ENCODE data around the gene B3GALT6. TPM values are rescaled to one million over a fixed set of nuclear protein-coding genes. Genes with fewer than 3 reads are reported as not detected.
A peak's percentile ranks its signal among the peaks of the same experiment; 100 is the strongest.

The B3GALT6 gene
- total and polyA plus RNA-seq, 2 experiments from 2014 or later: 5.5 to 26.5 TPM

DNA sequence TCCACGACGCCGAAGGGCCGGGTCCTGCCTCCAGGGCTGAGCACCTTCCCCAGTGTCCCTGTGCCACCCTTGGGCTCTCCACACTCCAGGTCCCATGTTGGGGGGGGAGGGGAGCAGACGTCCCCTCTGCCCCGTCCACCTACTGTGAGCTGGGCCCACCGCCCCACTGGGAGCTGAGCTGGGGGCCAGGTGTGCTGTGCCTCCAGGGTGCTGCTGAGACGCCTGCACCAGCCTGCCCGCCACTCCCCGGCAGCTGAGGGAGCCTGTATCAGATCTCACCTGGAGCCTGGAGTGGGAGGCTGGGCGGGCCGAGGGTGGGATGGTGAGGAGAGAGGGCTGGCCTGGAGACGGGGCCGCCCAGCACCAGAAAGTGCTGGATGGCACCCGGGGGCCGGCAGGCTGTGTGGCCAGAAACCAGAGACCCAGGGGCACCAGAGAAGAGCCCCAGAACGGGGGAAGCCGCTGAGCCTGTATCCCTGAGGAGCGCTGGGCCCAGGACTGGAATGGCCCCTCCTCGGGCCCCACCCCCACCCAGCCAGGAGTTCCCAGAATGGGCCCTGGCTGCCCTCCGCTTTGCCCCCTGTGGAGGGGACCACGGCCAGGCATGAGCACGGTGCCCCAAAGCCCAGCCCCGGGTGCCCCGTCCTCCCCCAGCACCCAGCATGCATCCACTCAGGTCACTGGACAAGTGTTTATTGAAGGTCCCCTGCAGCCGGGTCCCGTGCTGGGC is 29.0 kb upstream of the B3GALT6 start:
- no peaks in the 10 kb centered on the region for H3K9me2 ChIP-seq (ENCODE audit: insufficient read depth)
- H4K20me1 ChIP-seq (replicated peaks; ENCODE audit: insufficient read depth): no peaks in the 10 kb centered on the region
- H3K27me3 ChIP-seq (ENCODE audit: insufficient read depth): peaks cover 13% of the 10 kb centered on the region; the same call in 1 of the 2 replicates
- no peak overlapping the region for H3K4me2 ChIP-seq
- H3K36me3 ChIP-seq (ENCODE audit: insufficient read depth): no peaks in the 10 kb centered on the region
- DNase-seq (ENCODE audit: low spot score) (peak; percentile 16), ATAC-seq (no peak)
- Mint-ChIP-seq H3K4me1 (no peaks in the 10 kb centered on the region; the same call in 2 of the 3 replicates), H3K36me3 (ENCODE audit: low read depth) (no peaks in the 10 kb centered on the region), H3K4me3 (no peak overlapping the region), H3K27ac (no peak overlapping the region), H3K27me3 (ENCODE audit: insufficient read depth, low read depth, poor library complexity) (peaks cover 6% of the 10 kb centered on the region), H3K9me3 (no peaks in the 10 kb centered on the region; the same call in 2 of the 3 replicates)
- H3K4me3 ChIP-seq: no peak overlapping the region
- TF ChIP-seq POLR2AphosphoS5 (IDR thresholded peaks at IDR 0.05; ENCODE audit: low read depth) (no peak), NANOG (IDR thresholded peaks at IDR 0.05; ENCODE audit: borderline replicate concordance) (no peak), EZH2phosphoT487 (IDR thresholded peaks at IDR 0.05; ENCODE audit: unreplicated experiment) (no peak), JUNB (IDR thresholded peaks at IDR 0.05; ENCODE audit: unreplicated experiment) (no peak), CREB1 (CRISPR knock-in tag; IDR thresholded peaks at IDR 0.05; ENCODE audit: low read depth) (no peak), ZNF114 (CRISPR knock-in tag; IDR thresholded peaks at IDR 0.05) (no peak), EZH2 (IDR thresholded peaks at IDR 0.05; ENCODE audit: low read depth, unreplicated experiment) (no peak), ZNF331 (CRISPR knock-in tag; IDR thresholded peaks at IDR 0.05; ENCODE audit: low read depth) (no peak), STAT1 (IDR thresholded peaks at IDR 0.05; ENCODE audit: unreplicated experiment) (no peak)
- TF ChIP-seq, protein P1, sequence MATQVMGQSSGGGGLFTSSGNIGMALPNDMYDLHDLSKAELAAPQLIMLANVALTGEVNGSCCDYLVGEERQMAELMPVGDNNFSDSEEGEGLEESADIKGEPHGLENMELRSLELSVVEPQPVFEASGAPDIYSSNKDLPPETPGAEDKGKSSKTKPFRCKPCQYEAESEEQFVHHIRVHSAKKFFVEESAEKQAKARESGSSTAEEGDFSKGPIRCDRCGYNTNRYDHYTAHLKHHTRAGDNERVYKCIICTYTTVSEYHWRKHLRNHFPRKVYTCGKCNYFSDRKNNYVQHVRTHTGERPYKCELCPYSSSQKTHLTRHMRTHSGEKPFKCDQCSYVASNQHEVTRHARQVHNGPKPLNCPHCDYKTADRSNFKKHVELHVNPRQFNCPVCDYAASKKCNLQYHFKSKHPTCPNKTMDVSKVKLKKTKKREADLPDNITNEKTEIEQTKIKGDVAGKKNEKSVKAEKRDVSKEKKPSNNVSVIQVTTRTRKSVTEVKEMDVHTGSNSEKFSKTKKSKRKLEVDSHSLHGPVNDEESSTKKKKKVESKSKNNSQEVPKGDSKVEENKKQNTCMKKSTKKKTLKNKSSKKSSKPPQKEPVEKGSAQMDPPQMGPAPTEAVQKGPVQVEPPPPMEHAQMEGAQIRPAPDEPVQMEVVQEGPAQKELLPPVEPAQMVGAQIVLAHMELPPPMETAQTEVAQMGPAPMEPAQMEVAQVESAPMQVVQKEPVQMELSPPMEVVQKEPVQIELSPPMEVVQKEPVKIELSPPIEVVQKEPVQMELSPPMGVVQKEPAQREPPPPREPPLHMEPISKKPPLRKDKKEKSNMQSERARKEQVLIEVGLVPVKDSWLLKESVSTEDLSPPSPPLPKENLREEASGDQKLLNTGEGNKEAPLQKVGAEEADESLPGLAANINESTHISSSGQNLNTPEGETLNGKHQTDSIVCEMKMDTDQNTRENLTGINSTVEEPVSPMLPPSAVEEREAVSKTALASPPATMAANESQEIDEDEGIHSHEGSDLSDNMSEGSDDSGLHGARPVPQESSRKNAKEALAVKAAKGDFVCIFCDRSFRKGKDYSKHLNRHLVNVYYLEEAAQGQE (IDR thresholded peaks at IDR 0.05; ENCODE audit: unreplicated experiment): no peak
- TF ChIP-seq, protein P2, sequence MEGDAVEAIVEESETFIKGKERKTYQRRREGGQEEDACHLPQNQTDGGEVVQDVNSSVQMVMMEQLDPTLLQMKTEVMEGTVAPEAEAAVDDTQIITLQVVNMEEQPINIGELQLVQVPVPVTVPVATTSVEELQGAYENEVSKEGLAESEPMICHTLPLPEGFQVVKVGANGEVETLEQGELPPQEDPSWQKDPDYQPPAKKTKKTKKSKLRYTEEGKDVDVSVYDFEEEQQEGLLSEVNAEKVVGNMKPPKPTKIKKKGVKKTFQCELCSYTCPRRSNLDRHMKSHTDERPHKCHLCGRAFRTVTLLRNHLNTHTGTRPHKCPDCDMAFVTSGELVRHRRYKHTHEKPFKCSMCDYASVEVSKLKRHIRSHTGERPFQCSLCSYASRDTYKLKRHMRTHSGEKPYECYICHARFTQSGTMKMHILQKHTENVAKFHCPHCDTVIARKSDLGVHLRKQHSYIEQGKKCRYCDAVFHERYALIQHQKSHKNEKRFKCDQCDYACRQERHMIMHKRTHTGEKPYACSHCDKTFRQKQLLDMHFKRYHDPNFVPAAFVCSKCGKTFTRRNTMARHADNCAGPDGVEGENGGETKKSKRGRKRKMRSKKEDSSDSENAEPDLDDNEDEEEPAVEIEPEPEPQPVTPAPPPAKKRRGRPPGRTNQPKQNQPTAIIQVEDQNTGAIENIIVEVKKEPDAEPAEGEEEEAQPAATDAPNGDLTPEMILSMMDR (conservative IDR thresholded peaks at IDR 0.05; ENCODE audit: low read depth in 2 of 2): no peak
- TF ChIP-seq, protein P3, sequence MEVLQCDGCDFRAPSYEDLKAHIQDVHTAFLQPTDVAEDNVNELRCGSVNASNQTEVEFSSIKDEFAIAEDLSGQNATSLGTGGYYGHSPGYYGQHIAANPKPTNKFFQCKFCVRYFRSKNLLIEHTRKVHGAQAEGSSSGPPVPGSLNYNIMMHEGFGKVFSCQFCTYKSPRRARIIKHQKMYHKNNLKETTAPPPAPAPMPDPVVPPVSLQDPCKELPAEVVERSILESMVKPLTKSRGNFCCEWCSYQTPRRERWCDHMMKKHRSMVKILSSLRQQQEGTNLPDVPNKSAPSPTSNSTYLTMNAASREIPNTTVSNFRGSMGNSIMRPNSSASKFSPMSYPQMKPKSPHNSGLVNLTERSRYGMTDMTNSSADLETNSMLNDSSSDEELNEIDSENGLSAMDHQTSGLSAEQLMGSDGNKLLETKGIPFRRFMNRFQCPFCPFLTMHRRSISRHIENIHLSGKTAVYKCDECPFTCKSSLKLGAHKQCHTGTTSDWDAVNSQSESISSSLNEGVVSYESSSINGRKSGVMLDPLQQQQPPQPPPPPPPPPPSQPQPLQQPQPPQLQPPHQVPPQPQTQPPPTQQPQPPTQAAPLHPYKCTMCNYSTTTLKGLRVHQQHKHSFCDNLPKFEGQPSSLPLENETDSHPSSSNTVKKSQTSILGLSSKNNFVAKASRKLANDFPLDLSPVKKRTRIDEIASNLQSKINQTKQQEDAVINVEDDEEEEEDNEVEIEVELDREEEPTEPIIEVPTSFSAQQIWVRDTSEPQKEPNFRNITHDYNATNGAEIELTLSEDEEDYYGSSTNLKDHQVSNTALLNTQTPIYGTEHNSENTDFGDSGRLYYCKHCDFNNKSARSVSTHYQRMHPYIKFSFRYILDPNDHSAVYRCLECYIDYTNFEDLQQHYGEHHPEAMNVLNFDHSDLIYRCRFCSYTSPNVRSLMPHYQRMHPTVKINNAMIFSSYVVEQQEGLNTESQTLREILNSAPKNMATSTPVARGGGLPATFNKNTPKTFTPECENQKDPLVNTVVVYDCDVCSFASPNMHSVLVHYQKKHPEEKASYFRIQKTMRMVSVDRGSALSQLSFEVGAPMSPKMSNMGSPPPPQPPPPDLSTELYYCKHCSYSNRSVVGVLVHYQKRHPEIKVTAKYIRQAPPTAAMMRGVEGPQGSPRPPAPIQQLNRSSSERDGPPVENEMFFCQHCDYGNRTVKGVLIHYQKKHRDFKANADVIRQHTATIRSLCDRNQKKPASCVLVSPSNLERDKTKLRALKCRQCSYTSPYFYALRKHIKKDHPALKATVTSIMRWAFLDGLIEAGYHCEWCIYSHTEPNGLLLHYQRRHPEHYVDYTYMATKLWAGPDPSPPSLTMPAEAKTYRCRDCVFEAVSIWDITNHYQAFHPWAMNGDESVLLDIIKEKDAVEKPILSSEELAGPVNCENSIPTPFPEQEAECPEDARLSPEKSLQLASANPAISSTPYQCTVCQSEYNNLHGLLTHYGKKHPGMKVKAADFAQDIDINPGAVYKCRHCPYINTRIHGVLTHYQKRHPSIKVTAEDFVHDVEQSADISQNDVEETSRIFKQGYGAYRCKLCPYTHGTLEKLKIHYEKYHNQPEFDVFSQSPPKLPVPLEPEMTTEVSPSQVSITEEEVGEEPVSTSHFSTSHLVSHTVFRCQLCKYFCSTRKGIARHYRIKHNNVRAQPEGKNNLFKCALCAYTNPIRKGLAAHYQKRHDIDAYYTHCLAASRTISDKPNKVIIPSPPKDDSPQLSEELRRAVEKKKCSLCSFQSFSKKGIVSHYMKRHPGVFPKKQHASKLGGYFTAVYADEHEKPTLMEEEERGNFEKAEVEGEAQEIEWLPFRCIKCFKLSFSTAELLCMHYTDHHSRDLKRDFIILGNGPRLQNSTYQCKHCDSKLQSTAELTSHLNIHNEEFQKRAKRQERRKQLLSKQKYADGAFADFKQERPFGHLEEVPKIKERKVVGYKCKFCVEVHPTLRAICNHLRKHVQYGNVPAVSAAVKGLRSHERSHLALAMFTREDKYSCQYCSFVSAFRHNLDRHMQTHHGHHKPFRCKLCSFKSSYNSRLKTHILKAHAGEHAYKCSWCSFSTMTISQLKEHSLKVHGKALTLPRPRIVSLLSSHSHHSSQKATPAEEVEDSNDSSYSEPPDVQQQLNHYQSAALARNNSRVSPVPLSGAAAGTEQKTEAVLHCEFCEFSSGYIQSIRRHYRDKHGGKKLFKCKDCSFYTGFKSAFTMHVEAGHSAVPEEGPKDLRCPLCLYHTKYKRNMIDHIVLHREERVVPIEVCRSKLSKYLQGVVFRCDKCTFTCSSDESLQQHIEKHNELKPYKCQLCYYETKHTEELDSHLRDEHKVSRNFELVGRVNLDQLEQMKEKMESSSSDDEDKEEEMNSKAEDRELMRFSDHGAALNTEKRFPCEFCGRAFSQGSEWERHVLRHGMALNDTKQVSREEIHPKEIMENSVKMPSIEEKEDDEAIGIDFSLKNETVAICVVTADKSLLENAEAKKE (CRISPR knock-in tag; IDR thresholded peaks at IDR 0.05): no peak
- TF ChIP-seq, protein P4, sequence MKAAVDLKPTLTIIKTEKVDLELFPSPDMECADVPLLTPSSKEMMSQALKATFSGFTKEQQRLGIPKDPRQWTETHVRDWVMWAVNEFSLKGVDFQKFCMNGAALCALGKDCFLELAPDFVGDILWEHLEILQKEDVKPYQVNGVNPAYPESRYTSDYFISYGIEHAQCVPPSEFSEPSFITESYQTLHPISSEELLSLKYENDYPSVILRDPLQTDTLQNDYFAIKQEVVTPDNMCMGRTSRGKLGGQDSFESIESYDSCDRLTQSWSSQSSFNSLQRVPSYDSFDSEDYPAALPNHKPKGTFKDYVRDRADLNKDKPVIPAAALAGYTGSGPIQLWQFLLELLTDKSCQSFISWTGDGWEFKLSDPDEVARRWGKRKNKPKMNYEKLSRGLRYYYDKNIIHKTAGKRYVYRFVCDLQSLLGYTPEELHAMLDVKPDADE (IDR thresholded peaks at IDR 0.05): no peak
- no peak overlapping the region for H2AFZ ChIP-seq
- H3F3A ChIP-seq (replicated peaks; ENCODE audit: low read depth): no peaks in the 10 kb centered on the region
- H3K79me2 ChIP-seq (replicated peaks; ENCODE audit: insufficient read depth): no peaks in the 10 kb centered on the region
- no peak overlapping the region for H3K27ac ChIP-seq (ENCODE audit: low read depth)
- H3K4me1 ChIP-seq (ENCODE audit: insufficient read depth): no peaks in the 10 kb centered on the region

Data from GM23338 (cell line).